DMS153 treated with DMSO at 0.1 percent for 48 hours (cell line): Measurements from ENCODE around the gene HIF1A.
A peak's percentile ranks its signal among the peaks of the same experiment; 100 is the strongest.
"Not testable (repeated sequence)": the region's sequence is repeated elsewhere in the genome, so short reads cannot be mapped to it uniquely, and the experiment has no call there.

Source experiments
- DNase-seq: peaks from one replicate; lab custom pipeline; 2025; ENCODE audit not compliant: unreplicated experiment; lab: John Stamatoyannopoulos, UW

HIF1A gene

DNA sequence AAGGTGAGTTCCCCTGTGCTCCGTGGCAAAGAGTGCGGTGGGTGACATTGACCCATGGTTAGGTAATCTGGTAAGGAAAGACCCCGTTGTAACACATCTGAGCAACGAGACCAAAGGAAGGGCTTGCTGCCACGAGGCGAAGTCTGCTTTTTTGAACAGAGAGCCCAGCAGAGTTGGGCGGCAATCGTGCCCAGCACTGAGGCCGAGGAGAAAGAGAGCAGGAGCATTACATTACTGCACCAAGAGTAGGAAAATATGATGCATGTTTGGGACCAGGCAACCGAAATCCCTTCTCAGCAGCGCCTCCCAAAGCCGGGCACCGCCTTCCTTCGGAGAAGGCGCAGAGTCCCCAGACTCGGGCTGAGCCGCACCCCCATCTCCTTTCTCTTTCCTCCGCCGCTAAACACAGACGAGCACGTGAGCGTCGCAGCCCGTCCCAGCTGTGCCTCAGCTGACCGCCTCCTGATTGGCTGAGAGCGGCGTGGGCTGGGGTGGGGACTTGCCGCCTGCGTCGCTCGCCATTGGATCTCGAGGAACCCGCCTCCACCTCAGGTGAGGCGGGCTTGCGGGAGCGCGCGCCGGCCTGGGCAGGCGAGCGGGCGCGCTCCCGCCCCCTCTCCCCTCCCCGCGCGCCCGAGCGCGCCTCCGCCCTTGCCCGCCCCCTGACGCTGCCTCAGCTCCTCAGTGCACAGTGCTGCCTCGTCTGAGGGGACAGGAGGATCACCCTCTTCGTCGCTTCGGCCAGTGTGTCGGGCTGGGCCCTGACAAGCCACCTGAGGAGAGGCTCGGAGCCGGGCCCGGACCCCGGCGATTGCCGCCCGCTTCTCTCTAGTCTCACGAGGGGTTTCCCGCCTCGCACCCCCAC, at the start of gene HIF1A:
TSS of gene HIF1A (plus strand) at position 684 of the 865 bp plus-strand sequence. CDS start 292 bp downstream, outside the sequence.
- DNase-seq, result peak; percentile 88

DNA sequence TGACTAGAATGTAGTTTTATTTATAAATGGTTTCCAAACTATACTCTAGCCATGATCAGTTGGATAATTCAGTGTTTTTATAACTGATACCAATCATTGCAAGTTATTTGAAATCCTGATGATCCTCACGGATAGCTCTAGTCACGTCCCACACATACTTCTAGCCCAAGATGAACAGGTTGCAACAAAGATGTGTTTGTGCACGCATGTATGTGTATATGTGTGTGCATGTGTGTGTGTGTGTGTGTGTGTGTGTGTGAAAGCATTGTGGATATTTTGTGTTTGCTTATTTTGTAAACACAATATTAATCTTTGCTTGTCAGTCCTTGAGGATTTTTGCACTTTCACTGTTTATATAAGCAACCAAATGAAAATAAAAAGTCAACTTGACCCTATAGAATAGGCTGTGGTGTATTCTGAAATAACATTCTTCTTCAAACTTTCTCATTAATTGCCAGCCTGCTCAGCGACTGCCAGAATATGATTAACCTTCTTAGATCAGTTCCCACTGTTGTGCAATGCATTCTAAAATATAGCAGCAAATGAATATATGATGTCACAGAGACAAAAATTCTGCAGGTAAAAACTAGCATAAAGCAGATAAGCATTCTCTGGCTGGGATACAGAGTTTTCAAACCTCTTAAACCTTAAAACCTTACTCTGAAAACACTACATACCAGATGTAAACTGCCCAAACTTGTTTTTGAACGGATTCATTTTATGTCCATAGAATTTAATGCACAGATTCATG, 48.8 kb upstream of the HIF1A start:
- no peak for DNase-seq

- DNase-seq, result no peak
Observed at GRCh38 chr14:61647704-61648103, 47.6 kb upstream of the HIF1A start.

- no peak for DNase-seq
Observed at GRCh38 chr14:61648377-61648776, 46.9 kb upstream of the HIF1A start.

GRCh38 chr14:61649283-61649682, 46.0 kb upstream of the HIF1A start:
- no peak for DNase-seq

- DNase-seq, result no peak
Observed at GRCh38 chr14:61651355-61651754, 44.0 kb upstream of the HIF1A start.

DNA sequence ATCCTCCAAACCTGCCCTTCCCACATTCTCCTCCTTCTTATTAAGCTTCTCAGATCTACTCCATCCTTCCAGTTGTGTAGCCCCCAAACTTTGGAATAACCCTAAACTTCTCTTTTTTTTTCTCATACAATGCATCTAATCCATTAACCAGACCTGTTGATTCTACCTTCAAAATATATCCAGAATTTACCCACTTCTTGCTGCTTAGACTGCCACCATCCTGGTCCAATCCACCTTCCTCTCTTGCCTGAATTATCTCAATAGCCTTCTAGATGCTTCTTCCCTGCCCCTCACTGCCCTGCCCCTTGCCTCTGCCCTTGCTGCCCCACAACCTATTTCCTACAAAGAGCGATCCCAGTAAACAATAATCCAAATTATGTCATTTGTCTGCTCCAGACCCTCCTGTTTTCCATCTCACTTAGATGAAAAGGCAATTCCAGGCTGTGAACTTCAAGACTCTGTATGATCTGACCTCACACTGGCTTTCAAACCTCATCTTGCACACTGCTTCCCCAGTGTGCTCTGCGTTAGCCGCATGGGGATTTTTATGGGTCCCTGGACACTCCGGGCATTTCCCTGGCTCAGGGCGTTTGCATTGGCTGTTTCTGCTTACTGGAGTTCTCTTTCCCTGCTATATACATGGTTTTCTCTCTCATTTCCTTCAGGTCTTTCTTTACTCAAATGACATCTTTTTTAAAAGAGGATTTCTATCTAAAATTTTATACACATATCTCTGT, 42.6 kb upstream of the HIF1A start:
- DNase-seq, result no peak

- no peak for DNase-seq
Observed at GRCh38 chr14:61653507-61653906, 41.8 kb upstream of the HIF1A start.

DNA sequence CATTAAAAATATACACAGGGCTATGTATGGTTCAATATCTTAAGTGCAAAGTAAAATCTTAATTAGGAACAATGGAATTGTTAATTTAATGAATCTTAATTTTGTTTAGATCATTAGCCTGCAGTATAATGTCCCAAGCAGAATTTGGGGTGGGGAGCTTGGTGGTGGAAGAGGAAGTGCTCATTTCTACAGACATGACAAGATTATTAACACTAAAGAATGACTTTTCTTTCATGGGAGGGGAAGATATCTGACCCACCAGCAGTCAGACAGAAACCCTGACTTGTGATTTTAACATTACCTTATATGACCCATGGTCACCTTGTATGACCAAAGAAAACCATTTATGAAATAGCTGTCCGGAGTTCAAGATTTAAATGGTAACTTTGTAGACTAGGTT, 41.3 kb upstream of the HIF1A start:
- DNase-seq, result no peak

GRCh38 chr14:61655777-61656176, 39.5 kb upstream of the HIF1A start:
- no peak for DNase-seq

DNA sequence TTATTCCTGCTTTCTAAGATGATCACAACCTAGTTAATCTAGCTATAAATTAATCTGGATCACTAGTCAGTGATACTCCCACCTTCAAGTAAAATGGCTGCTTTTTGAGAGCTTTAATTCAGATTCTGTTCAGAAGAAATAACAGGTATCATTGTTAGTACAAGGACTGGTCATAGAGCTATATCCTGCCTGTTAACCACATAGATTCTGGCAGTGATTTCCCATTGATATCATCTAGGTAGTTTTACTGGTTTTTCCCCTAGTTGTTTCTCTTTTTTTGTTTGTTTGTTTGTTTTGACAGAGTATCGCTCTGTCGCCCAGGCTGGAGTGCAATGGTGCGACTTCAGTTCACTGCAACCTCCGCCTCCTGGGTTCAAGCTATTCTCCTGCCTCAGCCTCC, 39.0 kb upstream of the HIF1A start:
- DNase-seq, result no peak

- DNase-seq, result not testable (repeated sequence)
Observed at GRCh38 chr14:61658111-61658510, 37.2 kb upstream of the HIF1A start.

GRCh38 chr14:61659582-61659981, 35.7 kb upstream of the HIF1A start:
- DNase-seq, result no peak

DNA sequence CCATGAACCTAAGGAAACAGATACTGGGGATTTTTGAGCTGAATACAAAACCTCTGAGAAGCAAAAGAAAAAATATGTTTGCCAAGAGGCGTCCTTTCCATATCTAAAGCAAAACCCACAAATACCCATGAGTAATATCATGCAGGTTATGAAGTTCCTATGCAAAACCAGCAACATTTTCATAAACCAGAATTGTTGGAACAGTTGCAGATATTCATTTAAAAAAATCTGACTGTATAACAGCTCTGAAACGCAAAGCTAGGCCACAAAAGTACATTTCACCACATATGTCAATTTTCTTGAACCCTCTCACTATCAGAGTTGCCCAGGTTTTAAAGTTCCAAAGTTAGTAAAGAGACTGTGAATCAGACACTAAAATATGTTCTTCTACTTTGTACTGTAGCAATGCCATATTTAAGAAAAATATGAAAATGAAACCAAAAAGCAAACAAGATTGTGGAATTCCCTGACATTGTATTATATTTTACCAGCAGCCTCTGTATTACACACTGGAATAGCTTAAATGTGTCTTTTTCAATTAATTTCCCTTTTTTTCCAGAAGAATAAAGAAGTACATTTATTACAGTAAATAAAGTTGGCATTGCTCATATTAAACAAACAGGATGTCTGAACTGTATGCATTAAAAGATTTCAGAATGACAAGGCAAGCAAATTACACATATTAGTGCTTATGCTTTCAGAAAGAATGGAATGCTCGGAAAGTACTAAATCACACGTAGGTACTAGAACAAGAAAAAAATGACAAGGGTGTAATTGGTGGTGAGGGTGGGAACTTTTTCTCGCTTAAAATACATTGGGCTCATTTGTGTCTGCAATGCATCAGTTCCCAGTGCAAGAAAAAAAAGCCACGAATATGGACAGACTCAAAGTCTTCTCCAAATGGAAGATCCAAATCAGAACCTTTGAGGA, 33.6 kb upstream of the HIF1A start:
- no peak for DNase-seq

- DNase-seq, result no peak
Observed at GRCh38 chr14:61662437-61663311, 32.6 kb upstream of the HIF1A start.

- no peak for DNase-seq
Observed at GRCh38 chr14:61663312-61663979, 31.9 kb upstream of the HIF1A start.

- no peak for DNase-seq
Observed at GRCh38 chr14:61668282-61668681, 27.0 kb upstream of the HIF1A start.

DNA sequence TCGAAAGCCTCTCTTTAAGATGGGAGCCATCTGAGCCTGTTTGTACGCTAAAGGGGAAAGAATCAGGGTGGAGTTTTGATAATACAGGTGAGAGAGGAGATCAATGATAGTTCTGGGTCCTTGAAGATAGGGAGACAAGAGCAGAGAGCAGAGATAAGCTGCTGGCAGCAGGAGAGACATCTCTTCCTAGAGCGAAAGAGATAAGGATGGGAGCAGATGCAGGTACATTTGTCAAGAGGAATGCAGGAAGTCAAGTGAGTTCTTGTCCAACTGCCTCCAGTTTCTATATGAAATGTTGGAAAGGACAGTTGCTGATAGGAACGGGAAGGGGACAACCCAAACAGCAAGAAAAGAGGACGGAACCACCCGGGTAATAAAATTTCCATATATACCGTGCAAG, 24.7 kb upstream of the HIF1A start:
- no peak for DNase-seq

GRCh38 chr14:61671082-61671481, 24.2 kb upstream of the HIF1A start:
- DNase-seq, result no peak
